Measurements from ENCODE around the gene FLYWCH1. TPM values are rescaled to one million over a fixed set of nuclear protein-coding genes. Genes with fewer than 3 reads are reported as not detected.

FLYWCH1 gene
- 10 to 100 TPM in 3 of 6 donors, 1 to 10 TPM in 3; 6.3 to 13.4 (median 9.5) TPM for polyA plus RNA-seq (ENCODE audit: low read depth in 6 of 6)

GRCh38 chr16:2911638-2912329 lies at the start of gene FLYWCH1:
TSS of gene FLYWCH1 (plus strand) at chr16:2911931. CDS start at chr16:2929686, 17,755 bp downstream.
- Mint-ChIP-seq H3K4me1 (peaks cover 19 to 36% (median 23%) of the 10 kb centered on the region in 3 donors), H3K27ac (peak within 1 kb of the TSS; percentile 73 to 91 (median 82)), H3K9me3 (no peaks in the 10 kb centered on the region), H3K36me3 (no peaks in the 10 kb centered on the region), H3K4me3 (peak within 1 kb of the TSS; percentile 84 to 93 (median 91)), H3K27me3 (no peaks in the 10 kb centered on the region)
- ATAC-seq (ENCODE audit: low read depth in 2 of 2) (peak; percentile 91 to 93), DNase-seq (peak; percentile 97)

GRCh38 chr16:2865651-2866050 lies 46.1 kb upstream of the FLYWCH1 start:
- ATAC-seq (ENCODE audit: low read depth in 2 of 2): no peak
- Mint-ChIP-seq H3K4me3 (peak overlapping the region in 2 of 8 donors; percentile 35 to 50), H3K27ac (no peak overlapping the region), H3K27me3 (peaks cover 13 to 32% (median 28%) of the 10 kb centered on the region in 3 donors), H3K4me1 (peaks cover 6 to 13% (median 7%) of the 10 kb centered on the region in 3 donors), H3K36me3 (no peaks in the 10 kb centered on the region), H3K9me3 (no peaks in the 10 kb centered on the region)
- DNase-seq: no peak

GRCh38 chr16:2866431-2866830 lies 45.3 kb upstream of the FLYWCH1 start:
- Mint-ChIP-seq H3K27me3 (peaks cover 8 to 38% (median 26%) of the 10 kb centered on the region in 3 donors), H3K4me3 (peak overlapping the region in 2 of 8 donors; percentile 35 to 40), H3K4me1 (peaks cover 6 to 13% (median 7%) of the 10 kb centered on the region in 3 donors), H3K27ac (peak overlapping the region in 1 of 6 donors; percentile 15), H3K36me3 (no peaks in the 10 kb centered on the region), H3K9me3 (no peaks in the 10 kb centered on the region)
- no peak for ATAC-seq (ENCODE audit: low read depth in 2 of 2)
- no peak for DNase-seq

- DNase-seq: no peak
- Mint-ChIP-seq H3K4me3 (peak overlapping the region; percentile 89 to 95 (median 92)), H3K36me3 (no peaks in the 10 kb centered on the region), H3K4me1 (peaks cover 6 to 13% (median 7%) of the 10 kb centered on the region in 3 donors), H3K27me3 (peaks cover 7 to 38% (median 24%) of the 10 kb centered on the region in 3 donors), H3K9me3 (no peaks in the 10 kb centered on the region), H3K27ac (peak overlapping the region; percentile 66 to 94 (median 86))
- no peak for ATAC-seq (ENCODE audit: low read depth in 2 of 2)
Observed at GRCh38 chr16:2867661-2867986, 44.1 kb upstream of the FLYWCH1 start.

GRCh38 chr16:2867987-2868789 lies 43.5 kb upstream of the FLYWCH1 start:
- peak; percentile 92 to 93 for ATAC-seq (ENCODE audit: low read depth in 2 of 2)

GRCh38 chr16:2871926-2872325 lies 39.8 kb upstream of the FLYWCH1 start:
- peaks cover 6 to 19% (median 7%) of the 10 kb centered on the region in 3 donors for H3K4me1 Mint-ChIP-seq
- H3K4me3 Mint-ChIP-seq: peak overlapping the region in 1 of 8 donors; percentile 15
- no peak overlapping the region for H3K27ac Mint-ChIP-seq
- no peaks in the 10 kb centered on the region for H3K9me3 Mint-ChIP-seq
- no peak for ATAC-seq (ENCODE audit: low read depth in 2 of 2)
- no peak for DNase-seq
- H3K27me3 Mint-ChIP-seq: peaks cover 0 to 17% (median 8%) of the 10 kb centered on the region in 3 donors
- H3K36me3 Mint-ChIP-seq: no peaks in the 10 kb centered on the region

More at GRCh38 chr16:2867987-2868789, 43.5 kb upstream of the FLYWCH1 start:
- peaks cover 6 to 13% (median 7%) of the 10 kb centered on the region in 3 donors for H3K4me1 Mint-ChIP-seq
- peaks cover 7 to 38% (median 24%) of the 10 kb centered on the region in 3 donors for H3K27me3 Mint-ChIP-seq
- peak overlapping the region; percentile 89 to 95 (median 92) for H3K4me3 Mint-ChIP-seq
- no peaks in the 10 kb centered on the region for H3K9me3 Mint-ChIP-seq
- DNase-seq: peak; percentile 87
- H3K36me3 Mint-ChIP-seq: no peaks in the 10 kb centered on the region
- peak overlapping the region; percentile 68 to 94 (median 90) for H3K27ac Mint-ChIP-seq

GRCh38 chr16:2874032-2874911 lies 37.5 kb upstream of the FLYWCH1 start:
- H3K4me3 Mint-ChIP-seq: no peak overlapping the region
- H3K27me3 Mint-ChIP-seq: peaks cover 0 to 22% (median 8%) of the 10 kb centered on the region in 3 donors
- DNase-seq: no peak
- no peaks in the 10 kb centered on the region for H3K9me3 Mint-ChIP-seq
- H3K4me1 Mint-ChIP-seq: peaks cover 0 to 6% (median 0%) of the 10 kb centered on the region in 3 donors
- H3K27ac Mint-ChIP-seq: peak overlapping the region in 1 of 6 donors; percentile 47
- H3K36me3 Mint-ChIP-seq: no peaks in the 10 kb centered on the region
- no peak for ATAC-seq (ENCODE audit: low read depth in 2 of 2)

- Mint-ChIP-seq H3K4me3 (peak overlapping the region in 2 of 8 donors; percentile 35 to 69), H3K27me3 (peaks cover 0 to 17% (median 8%) of the 10 kb centered on the region in 3 donors), H3K36me3 (no peaks in the 10 kb centered on the region), H3K27ac (peak overlapping the region in 1 of 6 donors; percentile 47), H3K4me1 (peaks cover 0 to 6% (median 0%) of the 10 kb centered on the region in 3 donors), H3K9me3 (peaks cover 0 to 2% (median 0%) of the 10 kb centered on the region in 7 donors)
- peak; percentile 98 to 99 for ATAC-seq (ENCODE audit: low read depth in 2 of 2)
- DNase-seq: peak; percentile 63
Observed at GRCh38 chr16:2874912-2875362, 36.8 kb upstream of the FLYWCH1 start.

- no peak for DNase-seq
- H3K4me3 Mint-ChIP-seq: peak overlapping the region in 3 of 8 donors; percentile 24 to 59 (median 53)
- H3K27ac Mint-ChIP-seq: no peak overlapping the region
- peaks cover 9 to 20% (median 16%) of the 10 kb centered on the region in 3 donors for H3K4me1 Mint-ChIP-seq
- no peaks in the 10 kb centered on the region for H3K36me3 Mint-ChIP-seq
- H3K9me3 Mint-ChIP-seq: peaks cover 0 to 4% (median 0%) of the 10 kb centered on the region in 7 donors
- peaks cover 0 to 5% (median 0%) of the 10 kb centered on the region in 3 donors for H3K27me3 Mint-ChIP-seq
- no peak for ATAC-seq (ENCODE audit: low read depth in 2 of 2)
Observed at GRCh38 chr16:2879854-2880508, 31.8 kb upstream of the FLYWCH1 start.

- H3K9me3 Mint-ChIP-seq: peaks cover 0 to 4% (median 0%) of the 10 kb centered on the region in 7 donors
- H3K36me3 Mint-ChIP-seq: no peaks in the 10 kb centered on the region
- H3K27ac Mint-ChIP-seq: peak overlapping the region; percentile 84 to 98 (median 94)
- peak overlapping the region; percentile 91 to 97 (median 93) for H3K4me3 Mint-ChIP-seq
- H3K27me3 Mint-ChIP-seq: peaks cover 0 to 5% (median 0%) of the 10 kb centered on the region in 3 donors
- DNase-seq (no peak), ATAC-seq (ENCODE audit: low read depth in 2 of 2) (no peak)
- H3K4me1 Mint-ChIP-seq: peaks cover 9 to 17% (median 16%) of the 10 kb centered on the region in 3 donors
Observed at GRCh38 chr16:2881783-2882649, 29.7 kb upstream of the FLYWCH1 start.

- Mint-ChIP-seq H3K4me1 (peaks cover 9 to 17% (median 16%) of the 10 kb centered on the region in 3 donors), H3K27me3 (peaks cover 0 to 4% (median 0%) of the 10 kb centered on the region in 3 donors), H3K36me3 (no peaks in the 10 kb centered on the region), H3K27ac (peak within 1 kb of the TSS; percentile 84 to 98 (median 94)), H3K4me3 (peak within 1 kb of the TSS; percentile 91 to 97 (median 93)), H3K9me3 (peaks cover 0 to 4% (median 0%) of the 10 kb centered on the region in 7 donors)
- peak; percentile 100 for DNase-seq
- peak; percentile 87 to 89 for ATAC-seq (ENCODE audit: low read depth in 2 of 2)
Observed at GRCh38 chr16:2882650-2883457, 28.9 kb upstream of the FLYWCH1 start, which contains the start of gene FLYWCH2. TSS of gene FLYWCH2 (plus strand) at chr16:2883215. CDS start at chr16:2896450, 13,235 bp downstream.

Measured in naive B cell (primary cell).